SK-N-SH (cell line): ENCODE measurements around the gene NLGN1. TPM values are rescaled to one million over a fixed set of nuclear protein-coding genes. Genes with fewer than 3 reads are reported as not detected.
A peak's percentile ranks its signal among the peaks of the same experiment; 100 is the strongest.

Source experiments
- CTCF ChIA-PET: fragments of 300-600, 350-600 bp; formaldehyde crosslinking; extraction: SDS; loops from one replicate; lab custom pipeline; 2021; lab: Yijun Ruan, JAX
- POLR2A ChIA-PET: fragments of 350-600 bp; sonication (Branson Sonifier 250); formaldehyde crosslinking; extraction: SDS; loops from one replicate; lab custom pipeline; 2020; ENCODE audit warnings: antibody characterized with exemption, inconsistent platforms; lab: Yijun Ruan, JAX
- DNase-seq: peaks from one replicate; pipeline ENCODE4 v3.0.0; 2012
- H2AFZ ChIP-seq: fragments of 200-600 bp; sonication (generic); 2 replicates; pipeline ENCODE4 v1.8.1; 2016; ENCODE audit warnings: antibody characterized with exemption, mild to moderate bottlenecking, low read depth
- H3F3A ChIP-seq: fragments of 200-600 bp; sonication (generic); replicated peaks from 2 replicates; pipeline ENCODE3; 2016; ENCODE audit warnings: antibody characterized with exemption, mild to moderate bottlenecking; ENCODE audit not compliant: insufficient read depth
- H3K27ac ChIP-seq, 2 experiments: fragments of 200-500 bp in 1 of 2; fragments of 200-600 bp in 1 of 2; sonication (Bioruptor generic) in 1 of 2; sonication (generic), shearing (Covaris generic) in 1 of 2; 2 replicates each; pipeline versions ENCODE4 v1.5.1 to v1.6.1; 2014 to 2016; ENCODE audit warnings: low read depth in 2 of 2, inconsistent platforms in 1 of 2, low read length in 1 of 2, mild to moderate bottlenecking in 1 of 2, mixed read lengths in 1 of 2
- H3K27me3 ChIP-seq: fragments of 200-600 bp; sonication (generic), shearing (Covaris generic); 2 replicates; pipeline ENCODE4 v1.6.1; 2016; ENCODE audit warnings: mixed run types; ENCODE audit not compliant: insufficient read depth
- H3K36me3 ChIP-seq, 2 experiments: fragments of 200-500 bp in 1 of 2; fragments of 200-600 bp in 1 of 2; sonication (Bioruptor generic) in 1 of 2; sonication (generic) in 1 of 2; replicated peaks in 1 of 2; 2 replicates each; pipeline versions ENCODE3 to v1.5.1; 2014 to 2016; ENCODE audit warnings: low read length in 1 of 2, mild to moderate bottlenecking in 1 of 2; ENCODE audit not compliant: insufficient read depth in 2 of 2, control insufficient read depth in 1 of 2
- H3K4me1 ChIP-seq, 2 experiments: fragments of 200-500 bp in 1 of 2; fragments of 200-600 bp in 1 of 2; sonication (Bioruptor generic) in 1 of 2; sonication (generic), shearing (Covaris generic) in 1 of 2; 2 replicates each; pipeline versions ENCODE4 v1.5.1 to v1.6.1; 2014 to 2016; ENCODE audit warnings: low read depth in 1 of 2, low read length in 1 of 2, mixed run types in 1 of 2; ENCODE audit not compliant: insufficient read depth in 2 of 2, control insufficient read depth in 1 of 2
- H3K4me2 ChIP-seq: fragments of 200-600 bp; sonication (generic), shearing (Covaris generic); 2 replicates; pipeline ENCODE4 v1.6.1; 2017; ENCODE audit warnings: mixed run types
- H3K4me3 ChIP-seq, 2 experiments: fragments of 200-500 bp in 1 of 2; fragments of 200-600 bp in 1 of 2; sonication (Bioruptor generic) in 1 of 2; sonication (generic), shearing (Covaris generic) in 1 of 2; 2 replicates each; pipeline versions ENCODE4 v1.5.1 to v1.8.1; 2014 to 2016; ENCODE audit warnings: low read depth in 2 of 2, inconsistent platforms in 1 of 2, low read length in 1 of 2, mild to moderate bottlenecking in 1 of 2, mixed read lengths in 1 of 2, moderate library complexity in 1 of 2
- H3K79me2 ChIP-seq: fragments of 200-600 bp; sonication (generic); 2 replicates; pipeline ENCODE4 v1.8.1; 2017; ENCODE audit warnings: mild to moderate bottlenecking; ENCODE audit not compliant: insufficient read depth
- H3K9ac ChIP-seq: fragments of 200-600 bp; sonication (generic); 2 replicates; pipeline ENCODE4 v1.6.1; 2017; ENCODE audit warnings: mixed run types
- H3K9me2 ChIP-seq: fragments of 200-600 bp; sonication (generic); 2 replicates; pipeline ENCODE4 v1.6.1; 2017; ENCODE audit warnings: mixed run types
- H3K9me3 ChIP-seq: fragments of 200-600 bp; sonication (generic); 2 replicates; pipeline ENCODE4 v1.6.1; 2017; ENCODE audit warnings: mixed run types, mild to moderate bottlenecking, moderate library complexity
- H4K20me1 ChIP-seq: fragments of 200-600 bp; sonication (generic); 2 replicates; pipeline ENCODE4 v1.6.1; 2017; ENCODE audit warnings: mild to moderate bottlenecking, mixed run types; ENCODE audit not compliant: insufficient read depth
- CHD2 ChIP-seq: fragments of 150-350 bp; IDR thresholded peaks from 2 replicates; pipeline ENCODE4 v1.6.1; 2018; ENCODE audit warnings: low read length; ENCODE audit not compliant: partially characterized antibody
- ELF1 ChIP-seq: IDR thresholded peaks from 2 replicates; pipeline ENCODE4 v1.4.0; 2012
- EP300 ChIP-seq, 2 experiments: IDR thresholded peaks; 2 replicates each; pipeline versions ENCODE4 v1.4.0 to v1.6.1; 2012; ENCODE audit warnings: borderline replicate concordance in 1 of 2, low read depth in 1 of 2, low read length in 1 of 2
- FOSL2 ChIP-seq: IDR thresholded peaks from 2 replicates; pipeline ENCODE4 v1.4.0; 2012; ENCODE audit warnings: low read depth, mild to moderate bottlenecking, moderate library complexity, borderline replicate concordance
- FOXJ3 ChIP-seq: sonication (generic); formaldehyde crosslinking; IDR thresholded peaks from 2 replicates; pipeline ENCODE4 v1.5.1; 2020; ENCODE audit warnings: mild to moderate bottlenecking, missing genetic modification reagents
- IRF3 ChIP-seq: fragments of 150-350 bp; IDR thresholded peaks from 2 replicates; pipeline ENCODE4 v1.6.1; 2016; ENCODE audit warnings: mild to moderate bottlenecking, low read depth, low read length
- JUND ChIP-seq: IDR thresholded peaks from 2 replicates; pipeline ENCODE4 v1.4.0; 2012
- MAX ChIP-seq: IDR thresholded peaks from 2 replicates; pipeline ENCODE4 v1.4.0; 2012; ENCODE audit warnings: low read depth
- MEF2A ChIP-seq: IDR thresholded peaks from 2 replicates; pipeline ENCODE4 v1.4.0; 2012; ENCODE audit warnings: low read depth, borderline replicate concordance
- MXI1 ChIP-seq: IDR thresholded peaks from 2 replicates; pipeline ENCODE4 v1.6.1; 2012; ENCODE audit warnings: mild to moderate bottlenecking, low read depth, low read length, improper control_type of control experiment
- NFIC ChIP-seq: IDR thresholded peaks from 2 replicates; pipeline ENCODE4 v1.4.0; 2012; ENCODE audit warnings: borderline replicate concordance
- NRF1 ChIP-seq: IDR thresholded peaks from 2 replicates; pipeline ENCODE4 v1.6.1; 2012; ENCODE audit warnings: low read depth, mild to moderate bottlenecking, low read length
- PBX3 ChIP-seq: IDR thresholded peaks from 2 replicates; pipeline ENCODE4; 2012
- RCOR1 ChIP-seq: fragments of 150-350 bp; IDR thresholded peaks from 2 replicates; pipeline ENCODE4 v1.6.1; 2017; ENCODE audit warnings: antibody characterized with exemption, low read length
- REST ChIP-seq: IDR thresholded peaks from 2 replicates; pipeline ENCODE4 v1.6.1; 2012; ENCODE audit warnings: mild to moderate bottlenecking, low read depth, low read length, moderate library complexity
- SMC3 ChIP-seq: IDR thresholded peaks from 2 replicates; pipeline ENCODE4 v1.6.1; 2012; ENCODE audit warnings: low read depth, low read length, improper control_type of control experiment
- TAF1 ChIP-seq: IDR thresholded peaks from 2 replicates; pipeline ENCODE4 v1.6.1; 2012; ENCODE audit warnings: low read depth, mild to moderate bottlenecking, low read length, moderate library complexity, borderline replicate concordance
- TCF12 ChIP-seq: IDR thresholded peaks from 2 replicates; pipeline ENCODE4 v1.4.0; 2012
- TEAD4 ChIP-seq: IDR thresholded peaks from 2 replicates; pipeline ENCODE4 v1.4.0; 2012; ENCODE audit warnings: mild to moderate bottlenecking, borderline replicate concordance; ENCODE audit not compliant: insufficient read depth
- YY1 ChIP-seq: IDR thresholded peaks from 2 replicates; pipeline ENCODE4 v1.4.0; 2012; ENCODE audit warnings: low read depth, mild to moderate bottlenecking
- WGBS: methylation state at CpG from one replicate; pipeline ENCODE4 v1.1.6; 2017; ENCODE audit warnings: low lambda C conversion rate; 5-methylcytosine and 5-hydroxymethylcytosine counted together
- polyA plus RNA-seq, 3 experiments: library from polyadenylated mRNA; depleted of rRNA; stranded (reverse); fragments of >200 nt; gene quantifications; 2 replicates each; pipeline ENCODE4 v1.2.3, GENCODE V29; 2012

NLGN1 gene
- polyA plus RNA-seq, 1 of the 3 experiments (the other 2 are of a cell fraction): 1.5 TPM

GRCh38 chr3:174010907-174011306 is 613.4 kb downstream of the NLGN1 start:
- H3F3A ChIP-seq: peaks cover 3% of the 10 kb centered on the region
- no peaks in the 10 kb centered on the region for H3K9me2 ChIP-seq
- no peaks in the 10 kb centered on the region for H3K4me1 ChIP-seq
- H3K9ac ChIP-seq: no peak overlapping the region
- H2AFZ ChIP-seq: no peak overlapping the region
- no peak for DNase-seq
- no peaks in the 10 kb centered on the region for H3K79me2 ChIP-seq
- no peak overlapping the region for H3K4me2 ChIP-seq
- H3K4me3 ChIP-seq: no peak overlapping the region
- H3K9me3 ChIP-seq: no peaks in the 10 kb centered on the region
- no peak overlapping the region for H3K27ac ChIP-seq
- H3K36me3 ChIP-seq: no peaks in the 10 kb centered on the region
- CTCF ChIA-PET: no interaction called here
- POLR2A ChIA-PET: no interaction called here
- no peaks in the 10 kb centered on the region for H4K20me1 ChIP-seq
- 89% methylated on average over 1 of the region's 1 CpG for WGBS
- H3K27me3 ChIP-seq: no peaks in the 10 kb centered on the region
- TF ChIP-seq NFIC (no peak), REST (no peak), IRF3 (no peak), TAF1 (no peak), MEF2A (no peak), MAX (no peak), RCOR1 (no peak), NRF1 (no peak), MXI1 (no peak), FOXJ3 (CRISPR knock-in tag) (no peak), CHD2 (no peak)

GRCh38 chr3:174016186-174016585 is 618.6 kb downstream of the NLGN1 start:
- ChIA-PET CTCF (no interaction called here), POLR2A (no interaction called here)
- Histone ChIP-seq H3K4me2 (peak overlapping the region; percentile 29; the same call in 1 of the 2 replicates), H2AFZ (peak overlapping the region; percentile 83), H3K9me3 (no peaks in the 10 kb centered on the region), H3F3A (peaks cover 13% of the 10 kb centered on the region), H3K4me1 (no peaks in the 10 kb centered on the region), H3K36me3 (no peaks in the 10 kb centered on the region), H3K9ac (no peak overlapping the region; the same call in 1 of the 2 replicates), H3K27me3 (no peaks in the 10 kb centered on the region), H3K4me3 (no peak overlapping the region), H4K20me1 (no peaks in the 10 kb centered on the region), H3K79me2 (no peaks in the 10 kb centered on the region), H3K27ac (peak overlapping the region in 1 of 2 experiments; percentile 72; a peak in 2 of 4 replicates), H3K9me2 (no peaks in the 10 kb centered on the region)
- DNase-seq: no peak
- TF ChIP-seq YY1: peak; percentile 32; the same call in 1 of the 2 replicates
- TF ChIP-seq SMC3: no peak
- peak; percentile 49 for TF ChIP-seq TCF12
- TF ChIP-seq PBX3: peak; percentile 66
- peak in 1 of 2 experiments; percentile 58; a peak in 1 of 4 replicates for TF ChIP-seq EP300 (IDR thresholded peaks at IDR 0.05; ENCODE audit: borderline replicate concordance in 1 of 2, low read depth in 1 of 2, low read length in 1 of 2)
- peak; percentile 79; the same call in 1 of the 2 replicates for TF ChIP-seq FOSL2
- peak; percentile 58 for TF ChIP-seq JUND
- TF ChIP-seq ELF1: no peak
- TF ChIP-seq TEAD4: no peak
- 14% methylated on average over 4 of the region's 4 CpGs for WGBS
